ENCODE measurements around the gene SDK1.

SDK1 gene

DNA sequence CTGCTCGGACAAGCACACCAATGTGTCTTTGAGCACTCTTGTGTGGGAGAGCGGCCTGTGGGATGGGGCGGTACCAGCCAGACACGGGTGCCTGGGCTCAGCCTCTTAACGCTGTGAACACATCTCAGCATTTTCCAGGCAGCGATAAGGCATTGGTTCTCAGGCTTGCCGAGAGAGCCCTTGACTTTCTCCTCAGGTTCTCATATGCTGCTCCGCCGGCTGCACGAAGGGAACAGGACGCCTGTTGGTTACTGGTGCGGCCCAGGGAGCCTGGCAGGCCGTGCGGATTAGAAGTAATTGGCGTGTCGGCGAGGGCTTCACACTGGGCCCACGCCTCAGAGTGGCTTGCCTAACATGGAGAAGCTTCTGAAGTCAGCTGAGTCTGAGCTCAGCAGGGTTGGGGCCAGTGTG is 924.3 kb downstream of the SDK1 start:
- no peaks in the 10 kb centered on the region for H3K4me1 ChIP-seq (ENCODE audit: control insufficient read depth in 1 of 2, insufficient read depth in 1 of 2, low read depth in 1 of 2, low read length in 1 of 2)
- TF ChIP-seq, protein P1, sequence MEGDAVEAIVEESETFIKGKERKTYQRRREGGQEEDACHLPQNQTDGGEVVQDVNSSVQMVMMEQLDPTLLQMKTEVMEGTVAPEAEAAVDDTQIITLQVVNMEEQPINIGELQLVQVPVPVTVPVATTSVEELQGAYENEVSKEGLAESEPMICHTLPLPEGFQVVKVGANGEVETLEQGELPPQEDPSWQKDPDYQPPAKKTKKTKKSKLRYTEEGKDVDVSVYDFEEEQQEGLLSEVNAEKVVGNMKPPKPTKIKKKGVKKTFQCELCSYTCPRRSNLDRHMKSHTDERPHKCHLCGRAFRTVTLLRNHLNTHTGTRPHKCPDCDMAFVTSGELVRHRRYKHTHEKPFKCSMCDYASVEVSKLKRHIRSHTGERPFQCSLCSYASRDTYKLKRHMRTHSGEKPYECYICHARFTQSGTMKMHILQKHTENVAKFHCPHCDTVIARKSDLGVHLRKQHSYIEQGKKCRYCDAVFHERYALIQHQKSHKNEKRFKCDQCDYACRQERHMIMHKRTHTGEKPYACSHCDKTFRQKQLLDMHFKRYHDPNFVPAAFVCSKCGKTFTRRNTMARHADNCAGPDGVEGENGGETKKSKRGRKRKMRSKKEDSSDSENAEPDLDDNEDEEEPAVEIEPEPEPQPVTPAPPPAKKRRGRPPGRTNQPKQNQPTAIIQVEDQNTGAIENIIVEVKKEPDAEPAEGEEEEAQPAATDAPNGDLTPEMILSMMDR (IDR thresholded peaks at IDR 0.05) = no peak
- H3K36me3 ChIP-seq = no peaks in the 10 kb centered on the region
- no peaks in the 10 kb centered on the region for H3K27me3 ChIP-seq
- no peak overlapping the region for H3K27ac ChIP-seq
- no peaks in the 10 kb centered on the region for H3K9me3 ChIP-seq
- no peak overlapping the region for H3K4me3 ChIP-seq (ENCODE audit: low read depth in 1 of 2, low read length in 1 of 2)

DNA sequence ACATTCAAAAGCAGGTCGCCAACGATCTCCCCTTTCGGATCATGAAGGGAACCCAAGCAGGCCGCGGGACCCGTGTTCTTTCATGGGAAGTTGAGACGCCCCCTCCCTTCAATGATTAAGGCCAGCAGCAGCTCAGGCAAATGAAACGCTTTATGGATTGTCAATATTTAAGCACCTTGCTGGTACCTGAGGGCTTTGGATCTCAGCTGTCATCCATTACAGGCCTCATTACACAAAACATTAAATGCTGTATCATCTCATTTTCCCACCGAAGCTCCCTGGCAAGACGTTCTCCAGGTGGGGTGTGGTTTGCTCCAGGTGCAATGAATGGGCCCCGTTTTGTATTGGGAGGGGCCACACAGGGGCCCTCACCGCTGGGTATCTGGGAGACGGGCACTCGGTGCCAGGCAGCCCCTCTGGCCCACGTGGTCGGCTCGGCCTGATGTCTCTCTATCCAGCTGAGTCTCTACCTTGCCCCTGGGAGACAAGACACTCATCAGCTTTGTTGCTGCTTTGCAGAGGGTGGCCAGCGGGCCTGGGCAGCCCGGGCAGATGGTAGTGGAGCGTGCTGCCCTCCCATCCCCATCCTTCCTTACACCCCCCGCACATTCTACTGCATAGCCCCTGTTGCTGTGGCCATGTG is 925.0 kb downstream of the SDK1 start:
- TF ChIP-seq, protein P1 (IDR thresholded peaks at IDR 0.05) = no peak
- H3K27ac ChIP-seq = no peak overlapping the region
- H3K4me3 ChIP-seq (ENCODE audit: low read depth in 1 of 2, low read length in 1 of 2) = no peak overlapping the region
- no peaks in the 10 kb centered on the region for H3K27me3 ChIP-seq
- no peaks in the 10 kb centered on the region for H3K4me1 ChIP-seq (ENCODE audit: control insufficient read depth in 1 of 2, insufficient read depth in 1 of 2, low read depth in 1 of 2, low read length in 1 of 2)
- no peaks in the 10 kb centered on the region for H3K36me3 ChIP-seq
- no peaks in the 10 kb centered on the region for H3K9me3 ChIP-seq

DNA sequence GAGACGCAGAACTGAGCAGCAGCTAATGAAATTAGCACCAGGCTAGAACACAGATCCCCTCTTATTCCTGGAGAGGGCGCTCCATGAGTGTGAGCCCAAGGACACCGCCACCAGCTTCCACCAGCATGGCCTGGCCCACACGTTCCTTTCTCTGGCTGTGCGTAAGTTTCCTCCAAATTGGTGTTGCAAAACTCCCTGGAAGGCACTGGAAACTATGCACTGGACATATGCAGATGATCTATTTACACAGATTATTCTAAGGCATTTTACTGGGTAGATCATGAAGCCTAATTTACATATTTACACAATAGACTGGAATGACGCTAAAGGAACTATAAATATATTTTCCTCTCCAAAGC is 925.5 kb downstream of the SDK1 start:
- no peak overlapping the region for H3K4me3 ChIP-seq (ENCODE audit: low read depth in 1 of 2, low read length in 1 of 2)
- no peaks in the 10 kb centered on the region for H3K27me3 ChIP-seq
- no peak overlapping the region for H3K27ac ChIP-seq
- H3K36me3 ChIP-seq = no peaks in the 10 kb centered on the region
- H3K9me3 ChIP-seq = no peaks in the 10 kb centered on the region
- TF ChIP-seq, protein P1 (IDR thresholded peaks at IDR 0.05) = no peak
- H3K4me1 ChIP-seq (ENCODE audit: control insufficient read depth in 1 of 2, insufficient read depth in 1 of 2, low read depth in 1 of 2, low read length in 1 of 2) = no peaks in the 10 kb centered on the region

DNA sequence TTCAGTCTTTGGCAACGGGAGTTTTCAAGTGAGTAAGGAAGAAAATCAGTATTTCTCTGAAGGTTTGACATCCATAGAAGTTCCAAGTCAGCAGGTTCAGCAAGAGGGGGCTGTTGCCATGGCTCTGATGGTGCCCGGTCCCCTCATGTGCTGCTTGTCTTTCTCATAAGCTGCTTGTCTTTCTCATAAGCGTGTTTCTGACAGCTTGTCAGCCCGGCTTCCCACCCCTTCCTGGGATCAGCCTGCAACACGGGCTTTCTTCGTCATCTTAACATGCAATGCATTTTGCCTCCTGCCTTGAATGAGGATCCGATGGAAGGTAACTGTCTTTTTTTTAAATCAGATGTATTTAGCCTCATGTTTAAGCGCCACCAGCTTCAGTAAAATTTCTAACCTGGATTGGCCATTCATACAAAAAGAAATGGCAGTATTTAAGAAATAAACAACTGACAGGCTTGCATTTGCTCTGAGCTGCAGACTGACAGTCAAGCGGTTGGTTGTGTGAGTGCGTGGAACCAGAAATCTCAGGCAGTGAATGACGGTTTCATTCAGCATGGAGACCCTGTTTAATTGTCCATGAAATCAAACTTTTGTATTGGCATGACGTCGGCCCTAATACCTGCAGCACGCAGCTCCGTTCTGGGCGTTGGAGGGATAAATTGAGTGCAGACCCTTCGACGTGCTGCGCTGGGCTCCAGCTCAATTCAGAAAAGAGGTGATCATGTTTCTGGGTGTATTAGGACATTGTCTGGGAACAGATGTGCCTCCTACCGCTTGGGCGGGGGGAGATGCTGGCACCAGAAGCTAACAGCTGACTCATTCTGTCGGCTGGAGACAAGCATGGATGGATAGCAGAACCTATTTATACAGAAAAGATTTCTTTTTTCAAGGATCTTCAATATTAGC is 926.3 kb downstream of the SDK1 start:
- Histone ChIP-seq H3K27ac (no peak overlapping the region), H3K4me3 (ENCODE audit: low read depth in 1 of 2, low read length in 1 of 2) (no peak overlapping the region), H3K36me3 (no peaks in the 10 kb centered on the region), H3K27me3 (no peaks in the 10 kb centered on the region), H3K4me1 (ENCODE audit: control insufficient read depth in 1 of 2, insufficient read depth in 1 of 2, low read depth in 1 of 2, low read length in 1 of 2) (no peaks in the 10 kb centered on the region), H3K9me3 (no peaks in the 10 kb centered on the region)
- TF ChIP-seq, protein P1 (IDR thresholded peaks at IDR 0.05) = no peak

DNA sequence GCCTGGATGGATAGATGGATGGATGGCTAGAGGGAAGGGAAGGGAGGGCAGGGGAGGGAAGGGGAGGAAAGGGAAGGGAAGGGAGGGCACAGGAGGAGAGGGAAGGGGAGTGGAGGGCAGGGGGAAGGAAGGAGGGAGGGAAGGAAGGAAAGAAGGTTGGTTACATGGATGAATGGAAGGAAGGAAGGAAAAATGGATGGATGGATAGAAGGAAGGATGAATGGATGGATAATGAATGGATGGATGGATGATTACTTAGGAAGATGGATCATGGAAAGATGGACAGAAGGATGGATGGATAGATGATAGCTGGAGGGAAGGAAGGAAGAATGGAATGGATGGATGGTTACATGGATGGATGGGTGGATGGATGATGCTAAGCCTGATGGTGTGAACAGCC is 929.3 kb downstream of the SDK1 start:
- TF ChIP-seq, protein P1 (IDR thresholded peaks at IDR 0.05) = no peak
- H3K4me1 ChIP-seq (ENCODE audit: control insufficient read depth in 1 of 2, insufficient read depth in 1 of 2, low read depth in 1 of 2, low read length in 1 of 2) = no peaks in the 10 kb centered on the region
- H3K27me3 ChIP-seq = no peaks in the 10 kb centered on the region
- no peaks in the 10 kb centered on the region for H3K9me3 ChIP-seq
- H3K36me3 ChIP-seq = no peaks in the 10 kb centered on the region
- H3K4me3 ChIP-seq (ENCODE audit: low read depth in 1 of 2, low read length in 1 of 2) = no peak overlapping the region
- H3K27ac ChIP-seq = no peak overlapping the region
